ENCODE data around the gene ADCY5.
A peak's percentile ranks its signal among the peaks of the same experiment; 100 is the strongest.

The ADCY5 gene

GRCh38 chr3:123383091-123384053 is 65.5 kb downstream of the ADCY5 start:
- no peak for TF ChIP-seq CTCF (IDR thresholded peaks at IDR 0.05)
- peak; percentile 86 for DNase-seq (ENCODE audit: low spot score)
- Histone ChIP-seq H3K27ac (peak overlapping the region; percentile 84 to 94), H3K4me3 (peak overlapping the region; percentile 48)

- peak overlapping the region; percentile 60 to 94 for H3K27ac ChIP-seq
- no peak overlapping the region for H3K4me3 ChIP-seq
- TF ChIP-seq CTCF (IDR thresholded peaks at IDR 0.05) = no peak
- no peak for DNase-seq (ENCODE audit: low spot score)
Measured at GRCh38 chr3:123380261-123380660, 68.6 kb downstream of the ADCY5 start.

GRCh38 chr3:123379041-123379830 is 69.7 kb downstream of the ADCY5 start:
- no peak for TF ChIP-seq CTCF (IDR thresholded peaks at IDR 0.05)
- Histone ChIP-seq H3K4me3 (no peak overlapping the region), H3K27ac (peak overlapping the region; percentile 60 to 94)
- peak; percentile 61 for DNase-seq (ENCODE audit: low spot score)

GRCh38 chr3:123378409-123378915 is 70.4 kb downstream of the ADCY5 start:
- Histone ChIP-seq H3K27ac (peak overlapping the region in 1 of 2 donors; percentile 94), H3K4me3 (no peak overlapping the region)
- TF ChIP-seq CTCF (IDR thresholded peaks at IDR 0.05) = no peak
- peak; percentile 54 for DNase-seq (ENCODE audit: low spot score)

- DNase-seq (ENCODE audit: low spot score) = peak; percentile 58
- no peak for TF ChIP-seq CTCF (IDR thresholded peaks at IDR 0.05)
- H3K27ac ChIP-seq = peak overlapping the region; percentile 40 to 71
- H3K4me3 ChIP-seq = no peak overlapping the region
Measured at GRCh38 chr3:123377243-123377740, 71.6 kb downstream of the ADCY5 start.

- peak; percentile 36 for DNase-seq (ENCODE audit: low spot score)
- Histone ChIP-seq H3K4me3 (no peak overlapping the region), H3K27ac (peak overlapping the region; percentile 40 to 71)
- no peak for TF ChIP-seq CTCF (IDR thresholded peaks at IDR 0.05)
Measured at GRCh38 chr3:123376451-123377242, 72.2 kb downstream of the ADCY5 start.

Measured in coronary artery (tissue), 2 donors.